OCI-M2 (cell line): Measurements from ENCODE around the gene ARSB.
"Not testable (repeated sequence)": the region's sequence is repeated elsewhere in the genome, so short reads cannot be mapped to it uniquely, and the experiment has no call there.

Experiments used
- DNase-seq: peaks from one replicate; lab custom pipeline; 2025; ENCODE audit not compliant: unreplicated experiment; lab: John Stamatoyannopoulos, UW

Gene ARSB

DNA sequence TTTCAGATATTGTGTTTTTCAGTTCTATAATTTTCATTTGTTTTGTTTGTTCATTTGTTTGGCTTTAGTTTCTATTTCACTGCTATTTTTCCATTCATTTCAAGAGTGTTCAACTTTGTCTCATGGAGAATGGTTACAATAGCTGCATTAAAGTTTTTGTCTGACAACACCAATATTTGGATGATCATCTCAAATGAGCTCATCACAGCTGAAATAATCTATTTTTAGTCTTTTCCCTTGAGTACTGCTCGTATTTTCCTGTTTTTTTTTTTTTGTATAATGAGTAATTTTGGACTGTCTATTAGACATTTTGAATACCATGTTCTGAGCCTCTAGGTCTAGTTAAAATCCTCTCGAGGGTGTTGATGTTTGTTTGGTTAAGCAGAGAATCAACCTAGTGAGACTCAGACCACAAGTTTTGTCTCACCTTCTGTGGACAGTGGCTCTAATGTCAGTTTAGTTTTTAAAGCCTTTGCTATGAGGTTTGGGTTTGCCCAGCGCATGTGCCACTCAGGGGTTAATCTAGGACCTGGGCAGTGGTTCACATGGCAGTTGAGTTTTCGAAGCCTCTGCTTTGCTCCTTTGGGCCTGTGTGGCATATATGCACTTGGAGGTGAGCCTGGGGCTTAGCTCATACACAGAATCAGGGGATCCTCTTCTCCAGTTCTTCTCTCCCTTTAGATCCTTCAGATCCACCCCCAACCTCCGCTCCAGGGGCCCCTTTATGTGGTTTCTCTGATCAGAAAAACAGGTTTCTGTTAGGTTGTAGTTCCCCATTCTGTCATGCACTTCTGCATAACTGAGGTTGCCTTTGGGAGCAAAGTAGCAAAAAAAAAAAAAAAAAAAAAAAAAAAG, 79.8 kb downstream of the ARSB start:
- no peak for DNase-seq

GRCh38 chr5:78903861-78904260, 81.2 kb downstream of the ARSB start:
- no peak for DNase-seq

GRCh38 chr5:78903353-78903752, 81.8 kb downstream of the ARSB start:
- DNase-seq = no peak

DNA sequence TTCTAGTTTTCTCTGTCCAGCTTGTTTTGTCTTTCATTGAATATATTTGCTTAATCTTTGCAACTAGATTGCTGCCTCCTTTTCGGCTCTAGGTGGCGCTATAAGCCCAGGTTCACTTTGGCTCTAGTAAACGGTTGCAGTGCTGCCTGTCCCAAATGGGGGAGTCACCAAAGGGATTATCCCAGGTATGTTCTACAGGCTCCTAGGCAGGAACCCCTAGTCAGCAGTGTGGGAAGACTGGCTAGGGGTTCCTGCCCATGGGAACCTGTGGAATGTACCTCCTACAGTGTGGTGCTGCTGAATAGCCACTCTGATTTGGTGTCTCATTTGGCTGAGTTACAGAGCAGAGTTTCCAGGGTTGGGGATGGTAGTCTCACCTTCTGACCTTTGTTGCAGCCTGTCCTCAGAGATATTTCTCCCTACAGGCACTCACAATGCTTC, 85.2 kb downstream of the ARSB start:
- DNase-seq = no peak

- DNase-seq = no peak
These were observed 89.0 kb downstream of the ARSB start for GRCh38 chr5:78896132-78896531.

DNA sequence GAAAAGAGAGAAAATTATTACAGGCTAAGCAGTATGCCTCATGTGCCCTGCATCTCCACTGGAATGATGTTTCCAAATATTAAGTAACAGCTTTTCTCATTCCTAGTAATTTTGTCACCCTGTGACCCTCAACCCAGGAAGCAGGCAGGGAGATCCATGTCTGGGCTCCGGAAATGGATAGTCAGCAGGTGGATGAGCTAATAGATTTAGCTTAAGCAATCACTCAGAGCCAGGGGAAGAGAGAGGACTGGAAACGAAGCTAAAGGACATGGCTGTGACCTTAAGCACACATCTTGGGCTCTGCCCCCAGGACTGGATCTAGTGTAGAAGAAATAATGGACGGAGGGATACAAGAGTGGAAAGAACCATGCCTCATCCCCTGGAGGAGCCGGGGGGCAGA, 89.5 kb downstream of the ARSB start:
- DNase-seq = no peak

GRCh38 chr5:78893940-78894677, 91.0 kb downstream of the ARSB start:
- no peak for DNase-seq

DNA sequence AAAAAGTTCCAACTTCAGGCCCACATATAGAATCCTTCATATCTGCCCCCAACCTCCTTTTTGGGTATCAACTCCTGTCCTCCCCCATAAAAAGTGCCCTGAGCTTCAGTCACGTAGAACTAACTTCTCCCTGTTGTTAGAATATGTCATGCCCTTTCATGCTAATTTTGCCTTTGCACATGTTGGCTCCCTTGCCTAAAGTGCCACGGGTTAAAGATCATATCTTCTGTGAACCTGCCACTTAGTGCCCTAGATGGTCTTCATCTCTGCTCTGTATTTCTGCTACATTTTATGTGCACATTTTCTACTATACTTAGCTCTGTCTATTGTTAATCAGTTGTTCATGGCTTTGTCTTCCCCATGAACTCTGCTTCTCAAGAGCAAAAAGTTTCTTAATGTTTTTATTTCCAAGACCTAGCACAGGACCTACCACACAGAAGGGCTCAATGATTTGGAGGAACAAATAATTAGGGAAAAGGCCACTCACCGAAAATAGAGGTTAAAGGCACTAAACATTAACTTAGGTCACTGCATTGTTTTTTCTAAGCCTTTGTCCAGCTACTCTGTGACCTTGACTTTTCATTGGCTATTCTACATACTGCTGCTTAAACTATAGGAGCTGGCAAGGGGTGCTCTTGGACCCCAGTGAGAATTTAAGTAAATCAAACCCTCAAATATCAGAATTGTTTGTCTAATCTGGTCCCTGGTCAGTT, 94.3 kb downstream of the ARSB start:
- DNase-seq = no peak

DNA sequence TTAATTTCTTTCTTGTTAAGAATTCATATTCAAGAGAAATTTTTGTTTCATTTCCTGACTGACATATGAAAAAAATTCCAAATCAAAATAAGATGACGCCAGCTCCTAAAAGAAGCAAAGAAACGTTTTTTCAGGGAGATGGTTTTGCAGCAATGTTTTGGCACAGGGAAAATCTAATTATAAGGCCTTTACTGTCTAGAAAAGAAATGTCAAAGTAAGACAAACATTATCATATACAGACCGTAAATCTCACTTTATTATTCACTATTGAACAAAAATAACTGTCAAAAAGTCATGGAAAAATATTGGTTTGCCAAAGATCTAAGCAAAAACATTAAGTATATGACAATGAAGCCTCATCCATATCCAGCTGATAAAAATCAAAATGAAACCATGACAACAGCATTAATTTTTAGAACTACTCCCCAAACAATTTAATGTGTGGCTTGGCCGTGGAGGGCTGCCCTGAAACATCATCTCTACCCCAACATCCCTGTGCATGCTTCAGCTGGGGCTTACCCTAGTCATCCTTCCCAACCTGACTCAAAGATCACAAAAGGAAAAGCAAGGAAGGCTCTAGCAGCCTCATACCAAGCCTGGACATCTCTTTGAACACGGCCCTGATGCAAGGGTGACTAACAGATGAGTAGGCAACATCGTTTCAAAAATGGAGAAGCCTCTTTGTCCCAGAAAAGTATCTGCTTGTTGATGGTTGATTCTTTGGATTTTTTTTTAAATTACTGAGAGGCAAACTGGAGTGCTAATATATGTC, 95.6 kb downstream of the ARSB start:
- no peak for DNase-seq

DNA sequence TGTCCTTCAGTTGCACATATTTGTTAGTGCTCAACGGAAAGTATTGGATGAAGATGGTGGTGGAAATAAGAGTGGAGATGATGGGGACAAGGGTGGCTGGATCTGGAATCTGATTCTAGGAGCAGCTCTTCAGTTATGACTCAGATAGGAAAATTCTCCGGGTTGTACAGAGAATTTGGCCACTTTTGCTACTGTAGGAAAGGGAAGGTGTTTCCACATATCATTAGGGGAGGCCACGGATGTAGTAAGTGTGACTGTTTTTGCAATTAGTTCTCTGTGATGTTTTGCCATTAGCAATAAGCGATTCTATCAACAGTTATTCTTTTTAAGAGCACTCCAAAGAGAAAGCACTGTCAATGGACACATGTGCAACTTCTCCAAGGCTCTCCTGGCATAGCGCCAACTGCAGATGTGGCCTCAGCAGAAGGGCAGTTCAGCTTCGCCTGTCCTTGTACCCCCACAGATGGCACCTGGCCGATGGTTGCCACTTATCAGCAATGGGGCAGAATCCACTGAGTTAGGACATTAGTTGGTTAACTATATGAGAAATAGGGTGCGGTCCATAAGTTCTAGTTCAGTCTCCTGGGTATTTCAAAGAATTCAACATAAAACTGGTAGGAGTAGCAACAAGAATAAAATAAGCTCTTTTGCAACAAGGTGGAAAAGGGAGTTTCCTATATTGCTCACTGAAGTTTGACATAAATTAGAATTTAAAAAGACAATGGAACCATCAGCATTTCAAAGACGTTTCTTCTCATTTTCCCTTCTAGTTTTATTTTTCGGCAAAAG, 96.3 kb downstream of the ARSB start:
- DNase-seq = no peak

GRCh38 chr5:78887384-78888118, 97.6 kb downstream of the ARSB start:
- DNase-seq = no peak

DNA sequence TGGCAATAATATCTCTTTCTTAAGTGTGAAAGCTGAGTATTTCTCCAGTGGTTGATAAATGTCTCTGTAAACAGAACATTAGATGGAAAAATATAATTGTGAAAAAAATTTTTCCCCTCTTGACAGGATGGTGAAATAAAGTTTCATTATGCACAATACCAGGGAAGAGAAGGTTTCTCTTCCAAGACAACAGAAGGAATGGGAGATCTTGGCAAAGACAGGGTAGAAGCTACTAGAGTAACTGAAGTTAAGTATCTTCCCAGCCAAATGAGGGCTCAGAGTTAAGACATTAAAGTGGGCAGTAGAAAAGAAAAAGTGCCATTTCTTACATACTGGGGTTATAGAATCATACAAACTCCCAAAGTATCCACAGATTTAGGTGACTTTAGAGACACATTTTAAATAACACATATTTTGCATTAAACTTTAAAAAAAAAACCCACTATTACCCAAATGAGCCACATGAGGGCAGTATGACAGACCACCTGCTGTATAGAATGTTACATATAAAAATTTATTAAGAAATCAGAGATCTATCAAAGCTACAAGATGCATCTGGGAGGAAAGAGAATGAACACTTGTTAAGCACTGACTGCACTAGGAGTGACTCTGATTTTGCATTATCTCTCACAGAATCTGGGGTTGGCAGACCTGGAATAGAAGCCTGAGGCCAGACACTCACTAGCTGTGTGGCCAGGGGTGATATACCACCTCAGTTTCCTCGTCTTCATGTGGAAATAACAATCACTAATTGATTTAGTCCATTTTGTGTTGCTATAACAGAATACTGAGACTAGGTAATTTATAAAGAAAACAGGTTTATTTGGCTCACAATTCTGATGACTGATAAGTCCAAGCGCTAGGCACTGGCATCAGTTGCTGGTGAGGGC, 98.5 kb downstream of the ARSB start:
- no peak for DNase-seq

- DNase-seq = no peak
These were observed 103.2 kb downstream of the ARSB start for GRCh38 chr5:78881884-78882283.

- no peak for DNase-seq
These were observed 105.6 kb downstream of the ARSB start for GRCh38 chr5:78879516-78879915.

DNA sequence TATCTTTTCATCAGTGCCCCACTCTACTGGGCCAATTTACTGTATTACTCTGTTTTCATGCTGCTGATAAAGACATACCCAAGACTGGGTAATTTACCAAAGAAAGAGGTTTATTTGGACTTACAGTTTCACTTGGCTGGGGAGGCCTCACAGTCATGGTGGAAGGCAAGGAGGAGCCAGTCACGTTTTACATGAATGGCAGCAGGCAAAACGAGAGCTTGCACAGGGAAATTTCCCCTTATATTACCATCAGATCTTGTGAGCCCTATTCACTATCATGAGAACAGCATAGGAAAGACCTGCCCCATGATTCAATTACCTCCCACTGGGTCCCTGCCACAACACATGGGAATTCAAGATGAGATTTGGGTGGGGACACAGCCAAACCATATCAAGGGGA, 119.0 kb downstream of the ARSB start:
- DNase-seq = not testable (repeated sequence)

DNA sequence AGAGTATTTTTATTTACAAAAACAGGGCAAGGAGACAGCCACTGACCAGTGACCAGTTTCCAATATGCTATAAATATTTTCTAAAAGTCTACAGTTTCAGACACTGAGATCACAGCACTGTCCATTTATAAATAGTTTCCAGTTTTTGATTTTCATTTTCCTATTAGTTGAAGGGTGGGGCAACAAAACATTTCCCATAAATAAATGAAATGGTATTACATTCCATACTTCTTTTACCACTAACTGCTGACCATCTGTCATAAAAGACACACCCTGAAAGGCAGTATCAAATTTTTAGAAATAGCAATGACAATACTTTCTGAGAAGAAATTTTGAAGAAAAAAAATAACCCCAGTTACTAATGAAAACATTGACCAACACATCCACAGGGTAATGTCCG, 126.7 kb downstream of the ARSB start:
- no peak for DNase-seq

DNA sequence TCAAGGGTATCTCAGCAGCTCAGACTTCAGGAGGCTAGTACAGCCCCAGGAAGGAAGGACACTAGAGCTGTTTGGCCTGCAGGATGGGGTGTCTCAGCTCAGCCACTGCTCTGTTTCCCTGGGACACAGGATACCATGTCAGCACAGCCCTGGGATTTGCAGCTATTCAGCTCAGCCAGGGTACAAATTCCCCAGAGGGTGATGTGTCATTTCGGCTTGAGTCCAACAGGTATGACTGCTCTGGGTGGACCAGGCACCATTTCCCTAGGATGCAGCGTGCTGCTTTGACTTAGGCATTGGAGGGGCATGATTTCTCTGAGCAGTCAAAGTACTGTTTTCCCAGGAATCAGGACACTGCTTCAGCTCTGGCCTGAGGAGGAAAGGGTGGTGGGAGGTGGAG, 130.1 kb downstream of the ARSB start:
- no peak for DNase-seq

GRCh38 chr5:78851891-78852290, 133.2 kb downstream of the ARSB start:
- DNase-seq = not testable (repeated sequence)
